WTC11 (cell line): ENCODE measurements around the gene ZNF668.

Experiments used
- JUN ChIP-seq: sonication (generic); formaldehyde crosslinking; IDR thresholded peaks from 2 replicates; pipeline ENCODE4 v1.8.0; 2023; ENCODE audit warnings: mild to moderate bottlenecking, missing genetic modification reagents
- NR2C2 ChIP-seq: sonication (generic); formaldehyde crosslinking; IDR thresholded peaks from 2 replicates; pipeline ENCODE4 v1.8.0; 2022; ENCODE audit warnings: mild to moderate bottlenecking, missing genetic modification reagents
- OVOL2 ChIP-seq: fragments of 250-450 bp; sonication (Bioruptor Pico); IDR thresholded peaks from 2 replicates; pipeline ENCODE4 v1.9.0; 2021; ENCODE audit warnings: mild to moderate bottlenecking, borderline replicate concordance
- SP1 ChIP-seq: sonication (generic); formaldehyde crosslinking; conservative IDR thresholded peaks from 2 replicates; pipeline ENCODE4 v1.8.1; 2022; ENCODE audit warnings: missing genetic modification reagents
- TEAD4 ChIP-seq: sonication (generic); formaldehyde crosslinking; IDR thresholded peaks from 2 replicates; pipeline ENCODE4 v1.8.0; 2022; ENCODE audit warnings: mild to moderate bottlenecking, missing genetic modification reagents
- ZNF232 ChIP-seq: sonication (generic); formaldehyde crosslinking; IDR thresholded peaks from 2 replicates; pipeline ENCODE4 v1.8.0; 2022; ENCODE audit warnings: mild to moderate bottlenecking, missing genetic modification reagents
- TF ChIP-seq, protein P1 (sequence below): fragments of 200-600 bp; IDR thresholded peaks from 2 replicates; pipeline ENCODE4 v1.8.0; 2022; ENCODE audit warnings: antibody characterized with exemption
- TF ChIP-seq, protein P2 (sequence below): sonication (generic); formaldehyde crosslinking; IDR thresholded peaks from 2 replicates; pipeline ENCODE4 v1.8.0; 2022; ENCODE audit warnings: mild to moderate bottlenecking, missing genetic modification reagents
- TF ChIP-seq, protein P3 (sequence below): fragments of 250-450 bp; sonication (Bioruptor Pico); conservative IDR thresholded peaks from 2 replicates; pipeline ENCODE4 v1.9.0; 2021; ENCODE audit warnings: mild to moderate bottlenecking
- TF ChIP-seq, protein P4 (sequence below): sonication (generic); formaldehyde crosslinking; IDR thresholded peaks from 2 replicates; pipeline ENCODE4 v1.8.1; 2022; ENCODE audit warnings: low read depth, missing genetic modification reagents, borderline replicate concordance
- TF ChIP-seq, protein P5 (sequence below): sonication (generic); formaldehyde crosslinking; IDR thresholded peaks from 2 replicates; pipeline ENCODE4 v1.8.1; 2023; ENCODE audit warnings: mild to moderate bottlenecking, missing genetic modification reagents, moderate library complexity
- TF ChIP-seq, protein P6 (sequence below): sonication (generic); formaldehyde crosslinking; conservative IDR thresholded peaks from 2 replicates; pipeline ENCODE4 v1.8.1; 2022; ENCODE audit warnings: mild to moderate bottlenecking, missing genetic modification reagents

DNA sequence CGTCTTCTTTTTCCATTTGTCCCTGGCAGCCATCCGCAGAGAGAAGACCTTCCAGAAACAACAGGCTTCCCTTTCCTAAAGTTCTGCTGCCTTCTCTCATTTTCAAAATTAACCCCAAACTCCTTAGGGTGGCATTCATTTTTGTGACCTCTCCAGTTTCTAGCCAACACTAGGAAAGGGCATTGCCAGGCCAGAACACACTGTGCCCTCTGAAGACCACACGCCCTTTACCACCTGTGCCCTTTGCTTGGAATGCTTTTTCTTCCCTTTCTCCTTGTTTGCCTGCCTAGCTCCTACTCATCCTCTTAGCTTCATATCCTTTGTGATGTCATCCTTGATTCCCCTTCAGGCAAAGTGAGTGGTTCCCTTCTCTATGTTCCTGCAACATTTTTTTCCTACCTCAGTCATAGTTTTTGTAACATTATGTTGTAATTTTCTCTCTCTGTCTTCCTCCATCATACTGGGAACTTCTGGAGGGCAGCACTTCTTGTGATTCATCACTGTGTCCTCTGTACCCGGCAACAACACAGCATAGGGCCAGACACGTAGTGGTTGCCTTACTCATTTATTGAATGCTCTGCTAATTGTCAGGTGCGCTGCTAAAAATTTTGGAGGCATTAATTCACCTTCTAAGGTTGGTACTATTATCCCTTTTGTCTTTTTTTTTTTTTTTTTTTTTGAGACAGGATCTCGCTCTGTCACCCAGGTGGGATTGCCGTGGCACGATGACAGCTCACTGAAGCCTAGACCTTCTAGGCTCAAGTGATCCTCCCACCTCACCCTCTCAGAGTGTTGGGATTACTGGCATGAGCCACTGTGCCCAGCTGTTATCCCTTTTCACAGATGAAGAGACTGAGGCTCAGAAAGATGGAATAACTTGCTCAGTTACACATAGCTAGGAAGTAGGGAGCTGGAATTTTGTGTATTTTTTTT is 44.4 kb upstream of the ZNF668 start:
- TF ChIP-seq, protein P1, sequence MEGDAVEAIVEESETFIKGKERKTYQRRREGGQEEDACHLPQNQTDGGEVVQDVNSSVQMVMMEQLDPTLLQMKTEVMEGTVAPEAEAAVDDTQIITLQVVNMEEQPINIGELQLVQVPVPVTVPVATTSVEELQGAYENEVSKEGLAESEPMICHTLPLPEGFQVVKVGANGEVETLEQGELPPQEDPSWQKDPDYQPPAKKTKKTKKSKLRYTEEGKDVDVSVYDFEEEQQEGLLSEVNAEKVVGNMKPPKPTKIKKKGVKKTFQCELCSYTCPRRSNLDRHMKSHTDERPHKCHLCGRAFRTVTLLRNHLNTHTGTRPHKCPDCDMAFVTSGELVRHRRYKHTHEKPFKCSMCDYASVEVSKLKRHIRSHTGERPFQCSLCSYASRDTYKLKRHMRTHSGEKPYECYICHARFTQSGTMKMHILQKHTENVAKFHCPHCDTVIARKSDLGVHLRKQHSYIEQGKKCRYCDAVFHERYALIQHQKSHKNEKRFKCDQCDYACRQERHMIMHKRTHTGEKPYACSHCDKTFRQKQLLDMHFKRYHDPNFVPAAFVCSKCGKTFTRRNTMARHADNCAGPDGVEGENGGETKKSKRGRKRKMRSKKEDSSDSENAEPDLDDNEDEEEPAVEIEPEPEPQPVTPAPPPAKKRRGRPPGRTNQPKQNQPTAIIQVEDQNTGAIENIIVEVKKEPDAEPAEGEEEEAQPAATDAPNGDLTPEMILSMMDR, result no peak
- no peak for TF ChIP-seq OVOL2
- no peak for TF ChIP-seq NR2C2 (CRISPR knock-in tag)
- TF ChIP-seq, protein P2, sequence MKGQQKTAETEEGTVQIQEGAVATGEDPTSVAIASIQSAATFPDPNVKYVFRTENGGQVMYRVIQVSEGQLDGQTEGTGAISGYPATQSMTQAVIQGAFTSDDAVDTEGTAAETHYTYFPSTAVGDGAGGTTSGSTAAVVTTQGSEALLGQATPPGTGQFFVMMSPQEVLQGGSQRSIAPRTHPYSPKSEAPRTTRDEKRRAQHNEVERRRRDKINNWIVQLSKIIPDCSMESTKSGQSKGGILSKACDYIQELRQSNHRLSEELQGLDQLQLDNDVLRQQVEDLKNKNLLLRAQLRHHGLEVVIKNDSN (CRISPR knock-in tag), result no peak
- TF ChIP-seq TEAD4 (CRISPR knock-in tag), result no peak
- TF ChIP-seq, protein P3, sequence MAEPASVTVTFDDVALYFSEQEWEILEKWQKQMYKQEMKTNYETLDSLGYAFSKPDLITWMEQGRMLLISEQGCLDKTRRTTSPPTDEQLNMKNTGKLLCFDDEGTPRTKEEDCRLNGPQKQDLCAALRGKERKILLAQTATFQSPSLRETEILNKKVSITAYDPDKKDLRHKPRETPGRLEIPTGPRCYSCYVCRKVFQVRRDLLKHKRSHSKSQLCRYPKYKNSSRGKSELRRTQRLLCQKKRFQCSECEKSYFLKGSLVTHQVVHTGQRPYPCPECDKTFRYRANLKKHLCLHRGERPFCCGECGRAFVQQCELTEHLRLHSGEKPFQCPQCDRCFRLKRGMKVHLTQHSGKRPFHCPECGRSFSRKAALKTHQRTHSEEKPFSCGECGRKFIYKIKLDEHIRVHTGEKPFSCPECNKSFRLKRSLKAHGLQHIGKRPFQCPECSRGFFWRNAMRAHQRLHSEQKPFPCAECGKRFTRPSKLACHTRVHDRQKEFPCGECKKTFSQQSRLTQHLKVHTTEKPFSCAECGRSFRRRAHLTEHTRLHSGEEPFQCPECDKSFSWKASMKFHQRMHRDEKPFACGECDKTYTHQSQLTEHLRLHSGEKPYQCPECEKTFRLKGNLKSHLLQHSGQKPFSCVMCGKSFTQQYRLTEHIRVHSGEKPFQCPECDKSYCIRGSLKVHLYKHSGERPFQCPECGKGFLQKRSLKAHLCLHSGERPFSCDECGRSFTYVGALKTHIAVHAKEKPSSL, result no peak
- no peak for TF ChIP-seq JUN (CRISPR knock-in tag)
- no peak for TF ChIP-seq SP1 (CRISPR knock-in tag)
- TF ChIP-seq, protein P4, sequence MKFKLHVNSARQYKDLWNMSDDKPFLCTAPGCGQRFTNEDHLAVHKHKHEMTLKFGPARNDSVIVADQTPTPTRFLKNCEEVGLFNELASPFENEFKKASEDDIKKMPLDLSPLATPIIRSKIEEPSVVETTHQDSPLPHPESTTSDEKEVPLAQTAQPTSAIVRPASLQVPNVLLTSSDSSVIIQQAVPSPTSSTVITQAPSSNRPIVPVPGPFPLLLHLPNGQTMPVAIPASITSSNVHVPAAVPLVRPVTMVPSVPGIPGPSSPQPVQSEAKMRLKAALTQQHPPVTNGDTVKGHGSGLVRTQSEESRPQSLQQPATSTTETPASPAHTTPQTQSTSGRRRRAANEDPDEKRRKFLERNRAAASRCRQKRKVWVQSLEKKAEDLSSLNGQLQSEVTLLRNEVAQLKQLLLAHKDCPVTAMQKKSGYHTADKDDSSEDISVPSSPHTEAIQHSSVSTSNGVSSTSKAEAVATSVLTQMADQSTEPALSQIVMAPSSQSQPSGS, result no peak
- TF ChIP-seq, protein P5, sequence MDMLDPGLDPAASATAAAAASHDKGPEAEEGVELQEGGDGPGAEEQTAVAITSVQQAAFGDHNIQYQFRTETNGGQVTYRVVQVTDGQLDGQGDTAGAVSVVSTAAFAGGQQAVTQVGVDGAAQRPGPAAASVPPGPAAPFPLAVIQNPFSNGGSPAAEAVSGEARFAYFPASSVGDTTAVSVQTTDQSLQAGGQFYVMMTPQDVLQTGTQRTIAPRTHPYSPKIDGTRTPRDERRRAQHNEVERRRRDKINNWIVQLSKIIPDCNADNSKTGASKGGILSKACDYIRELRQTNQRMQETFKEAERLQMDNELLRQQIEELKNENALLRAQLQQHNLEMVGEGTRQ (CRISPR knock-in tag), result no peak
- no peak for TF ChIP-seq ZNF232 (CRISPR knock-in tag)
- TF ChIP-seq, protein P6, sequence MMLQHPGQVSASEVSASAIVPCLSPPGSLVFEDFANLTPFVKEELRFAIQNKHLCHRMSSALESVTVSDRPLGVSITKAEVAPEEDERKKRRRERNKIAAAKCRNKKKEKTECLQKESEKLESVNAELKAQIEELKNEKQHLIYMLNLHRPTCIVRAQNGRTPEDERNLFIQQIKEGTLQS (CRISPR knock-in tag), result no peak
